ENCODE measurements around the gene ZNF483.
"Not testable (repeated sequence)": the region's sequence is repeated elsewhere in the genome, so short reads cannot be mapped to it uniquely, and the experiment has no call there.

ZNF483 gene

DNA sequence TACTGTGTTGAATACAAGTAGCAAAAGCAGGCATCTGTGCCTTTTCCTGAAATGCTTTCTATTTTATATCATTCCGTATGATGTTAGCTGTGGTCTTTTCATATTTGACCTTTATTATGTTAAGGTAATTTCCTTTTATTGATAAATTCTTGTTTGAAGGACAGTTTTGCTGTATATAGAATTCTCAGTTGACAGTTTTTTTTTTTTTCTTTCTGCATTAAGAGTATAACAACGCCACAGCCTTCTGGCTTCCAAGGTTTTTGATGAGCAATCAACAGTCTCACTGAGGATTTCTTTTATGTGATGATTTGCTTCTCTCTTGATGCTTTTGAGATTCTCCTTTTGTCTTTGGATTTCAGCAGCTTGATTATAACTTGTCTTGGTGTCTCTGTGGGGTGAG lies 23.6 kb downstream of the ZNF483 start:
- DNase-seq = no peak

DNA sequence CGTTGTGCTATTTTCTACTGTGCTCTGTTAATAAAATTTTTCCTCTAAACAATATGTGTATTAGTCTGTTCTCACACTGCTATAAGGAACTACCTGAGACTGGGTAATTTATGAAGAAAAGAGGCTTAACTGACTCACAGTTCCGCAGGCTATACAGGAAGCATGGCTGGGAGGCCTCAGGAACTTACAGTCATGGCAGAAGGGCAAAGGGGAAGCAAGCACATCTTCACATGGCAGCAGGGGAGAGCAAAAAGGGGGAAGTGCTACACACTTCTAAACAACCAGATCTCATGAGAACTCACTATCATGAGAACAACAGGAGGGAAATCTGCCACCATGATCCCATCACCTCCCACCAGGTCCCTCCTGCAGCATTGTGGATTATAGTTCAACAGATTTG lies 30.4 kb downstream of the ZNF483 start:
- not testable (repeated sequence) for DNase-seq

DNA sequence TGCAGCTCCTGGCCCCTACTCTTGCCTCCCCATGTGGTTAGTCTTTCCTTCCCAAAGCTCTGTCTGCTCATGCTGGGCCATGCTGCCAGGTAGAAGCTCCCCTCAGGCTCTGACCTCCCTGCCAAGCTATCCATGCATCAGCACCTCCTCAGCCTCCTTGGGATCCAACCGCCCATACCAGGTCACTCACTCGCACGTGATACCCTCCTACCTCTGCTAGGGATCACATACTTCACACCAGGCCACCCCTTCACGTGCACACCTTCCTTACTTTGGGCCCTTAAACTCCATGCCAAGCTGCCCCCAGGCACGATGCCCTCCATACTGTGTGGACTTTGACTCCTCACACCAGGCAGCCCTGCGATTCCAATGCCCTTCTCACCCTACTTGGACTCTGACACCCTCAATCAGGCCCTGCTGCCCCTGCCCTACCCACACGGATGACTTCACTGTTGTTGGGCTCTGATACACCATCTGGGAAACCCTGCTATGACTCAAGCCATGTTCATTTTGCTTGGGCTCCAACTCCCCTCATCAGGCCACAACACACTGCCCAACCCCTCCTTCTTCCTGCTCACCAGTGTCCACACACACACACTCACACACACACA lies 34.1 kb downstream of the ZNF483 start:
- DNase-seq = no peak

- DNase-seq = no peak
Observed at GRCh38 chr9:111561165-111561719, 36.3 kb downstream of the ZNF483 start.

DNA sequence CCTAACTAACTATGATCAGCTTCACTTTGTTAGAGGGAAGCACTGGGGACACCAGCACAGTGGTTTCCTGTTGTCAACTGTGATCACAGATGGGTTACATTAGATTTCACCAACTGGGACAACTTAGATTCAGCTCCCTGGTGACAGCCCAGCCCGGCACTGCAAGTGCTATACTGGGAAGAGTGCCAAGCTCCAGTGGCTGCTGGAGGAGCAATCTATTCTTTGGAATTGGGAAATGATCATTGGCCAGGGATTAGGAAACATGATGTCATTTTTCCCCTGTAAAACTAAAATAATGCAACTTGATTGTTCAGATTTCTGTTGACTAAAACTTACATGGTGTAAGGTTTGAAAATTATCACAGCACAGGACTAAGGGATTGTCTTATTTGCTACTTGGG lies 41.3 kb downstream of the ZNF483 start:
- DNase-seq = no peak

- DNase-seq = not testable (repeated sequence)
Observed at GRCh38 chr9:111568127-111568526, 43.1 kb downstream of the ZNF483 start.

DNA sequence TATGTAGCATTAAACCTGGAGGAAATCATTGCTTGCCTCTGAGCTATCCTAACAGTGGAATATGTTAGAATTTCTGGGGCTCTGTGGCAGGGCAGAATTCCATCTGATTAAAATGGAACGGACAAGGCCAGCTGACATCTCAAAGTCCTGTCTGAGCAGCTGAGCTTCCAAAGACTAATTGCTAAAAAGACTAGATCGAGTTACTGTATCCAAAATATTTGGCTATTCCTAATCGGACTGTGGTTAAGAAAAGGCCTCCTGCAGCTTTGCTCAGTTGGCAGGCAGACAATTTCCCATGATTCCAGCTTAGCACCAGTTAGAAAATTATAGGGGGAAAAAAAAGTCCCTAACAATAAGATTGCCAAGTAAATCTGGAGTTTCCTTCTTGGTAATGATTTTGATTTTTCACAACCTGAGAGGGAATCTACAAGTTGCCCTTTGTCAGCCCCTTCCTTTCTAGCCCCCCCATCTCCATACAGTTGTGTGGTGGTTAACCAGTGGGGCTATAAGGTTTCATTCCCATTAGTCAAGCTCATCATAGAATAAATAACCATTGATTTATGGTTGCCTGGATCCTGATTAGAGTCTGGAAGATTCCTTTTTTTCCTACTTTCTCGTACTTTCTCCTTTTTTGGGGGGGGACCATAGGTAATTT lies 48.1 kb downstream of the ZNF483 start:
- DNase-seq = no peak

- no peak for DNase-seq
Observed at GRCh38 chr9:111582888-111583287, 57.9 kb downstream of the ZNF483 start.

- no peak for DNase-seq
Observed at GRCh38 chr9:111586378-111586777, 61.4 kb downstream of the ZNF483 start.

- no peak for DNase-seq
Observed at GRCh38 chr9:111588846-111589245, 63.9 kb downstream of the ZNF483 start.

- DNase-seq = peak; percentile 68
Observed at GRCh38 chr9:111597852-111598732, 73.1 kb downstream of the ZNF483 start.

- DNase-seq = no peak
Observed at GRCh38 chr9:111598733-111599091, 73.7 kb downstream of the ZNF483 start.

DNA sequence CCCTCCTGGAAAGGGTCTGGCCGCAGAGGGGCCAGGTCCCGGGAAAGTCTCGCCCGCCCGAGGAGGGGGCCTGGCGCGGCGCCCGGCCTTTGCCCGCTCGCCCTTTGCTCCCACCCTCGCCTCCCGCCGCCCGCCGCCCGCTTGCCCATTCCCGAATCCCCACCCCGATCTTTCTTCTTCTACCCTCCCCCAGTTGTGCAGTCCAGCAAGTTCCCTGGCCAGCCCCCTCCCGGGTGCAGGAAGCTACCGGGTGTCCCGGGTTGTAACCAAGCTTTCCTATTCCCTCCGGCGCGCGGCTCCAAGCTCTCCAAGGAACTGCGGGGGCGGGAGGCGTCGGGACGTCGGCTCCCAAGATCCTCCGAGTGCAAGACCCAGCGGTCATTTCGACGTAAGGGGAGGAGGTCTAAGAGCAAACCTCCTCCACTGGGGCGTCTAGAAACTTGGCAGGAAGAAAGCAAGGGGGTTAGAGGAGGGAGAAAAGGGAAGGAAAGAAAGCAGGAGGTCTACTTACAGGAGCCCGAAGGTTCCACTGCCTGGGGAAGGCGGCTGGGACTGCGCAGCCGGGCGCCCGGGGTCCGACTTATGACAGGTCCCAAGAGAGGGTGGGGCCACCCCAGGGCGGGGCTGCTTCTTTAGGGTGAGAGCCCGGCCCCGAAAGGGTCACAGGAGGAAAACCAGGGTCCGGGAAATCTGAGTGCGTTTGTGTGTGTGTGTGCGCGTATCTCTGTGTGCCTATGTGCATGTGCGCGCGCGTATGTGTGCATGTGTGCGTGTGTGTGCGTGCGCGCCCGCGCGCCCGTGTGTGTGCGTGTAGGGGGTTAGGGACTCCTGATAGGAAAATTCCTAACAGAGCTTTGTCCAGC lies 74.3 kb downstream of the ZNF483 start, which contains the start of gene PTGR1:
PTGR1 (minus strand) TSS at position 556 of the 863 bp plus-strand sequence. CDS start 2,225 bp downstream, outside the sequence.
- DNase-seq = peak; percentile 48

GRCh38 chr9:111599955-111600343 lies 75.0 kb downstream of the ZNF483 start:
- DNase-seq = no peak

DNA sequence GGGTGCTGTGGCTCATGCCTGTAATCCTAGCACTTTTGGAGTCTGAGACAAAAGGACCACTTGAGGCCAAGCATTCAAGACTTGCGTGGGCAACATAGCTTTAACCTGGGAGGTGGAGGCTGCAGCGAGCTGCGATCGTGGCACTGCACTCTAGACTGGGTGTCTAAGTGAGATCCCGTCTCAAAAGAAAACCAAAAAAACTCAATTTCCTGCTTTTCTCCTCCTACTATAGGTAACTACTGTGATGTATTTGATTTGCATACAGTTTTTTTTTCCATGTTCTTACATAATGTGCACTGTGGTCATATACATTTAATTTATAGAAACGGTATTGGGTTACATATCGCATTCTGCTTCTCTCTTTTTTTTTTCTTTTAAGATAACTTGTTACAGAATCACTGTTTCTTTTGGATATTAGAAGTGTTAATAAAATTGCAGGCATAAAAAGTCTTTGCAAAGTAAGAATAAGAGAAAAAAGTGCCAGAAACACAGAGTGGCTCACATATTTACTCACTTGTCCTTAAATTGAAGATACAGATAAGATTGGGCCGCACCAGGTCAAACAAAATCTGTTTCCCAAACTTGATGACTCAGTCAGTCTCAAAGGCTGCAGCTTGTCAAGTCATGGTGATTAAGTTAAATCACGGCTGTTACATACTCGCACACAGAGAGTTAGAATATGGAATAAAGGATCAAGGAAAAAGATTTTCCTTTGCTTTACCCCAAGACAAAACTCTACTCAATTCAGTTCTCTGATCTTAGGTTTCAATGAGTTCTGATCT lies 76.4 kb downstream of the ZNF483 start:
- no peak for DNase-seq

DNA sequence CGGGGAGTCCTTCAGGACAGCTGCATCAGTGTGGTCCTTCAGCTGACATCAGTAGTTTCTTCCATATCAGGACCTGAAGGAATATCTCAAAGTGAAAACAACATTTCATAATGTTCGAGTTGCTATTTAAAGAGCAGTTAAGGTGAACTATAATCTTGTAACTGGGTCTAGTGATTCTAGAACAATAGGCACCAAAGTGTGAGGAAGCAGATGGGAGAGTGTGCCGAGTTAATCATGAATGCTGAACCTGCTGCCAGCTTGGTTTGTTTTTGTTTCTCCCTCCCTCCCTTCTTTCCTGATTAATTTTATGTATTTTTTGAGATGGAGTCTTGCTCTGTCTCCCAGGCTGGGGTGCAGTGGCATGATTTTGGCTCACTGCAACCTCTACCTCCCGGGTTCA lies 78.1 kb downstream of the ZNF483 start:
- DNase-seq = no peak

DNA sequence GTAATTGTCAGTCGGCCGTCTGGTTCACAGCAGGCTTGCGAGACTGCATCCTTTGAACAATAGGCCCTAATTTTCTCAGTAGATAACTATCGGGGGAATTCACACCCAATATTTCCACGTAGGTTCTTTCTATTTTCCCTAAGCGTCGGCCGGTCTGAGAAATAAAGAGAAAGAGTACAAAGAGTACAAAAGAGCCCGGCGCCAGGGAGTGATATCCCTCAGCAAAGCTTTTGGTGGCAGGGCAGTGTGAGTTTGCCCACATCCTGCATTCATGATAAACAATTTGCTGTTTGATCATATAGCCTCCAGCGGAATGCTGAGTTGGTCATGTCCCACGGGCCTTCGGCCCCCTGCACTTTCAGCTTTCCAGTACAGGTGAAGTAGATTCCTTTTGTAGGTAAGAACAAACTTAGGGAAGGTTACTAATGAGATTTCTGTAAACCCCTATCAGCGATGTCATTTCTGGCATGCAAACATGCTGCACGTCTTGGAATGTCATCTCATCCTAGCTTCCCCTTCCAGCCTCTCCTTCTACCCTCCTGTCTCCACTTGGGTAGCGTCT lies 79.2 kb downstream of the ZNF483 start:
- no peak for DNase-seq

- DNase-seq = no peak
Observed at GRCh38 chr9:111605041-111605559, 80.1 kb downstream of the ZNF483 start.

- DNase-seq = no peak
Observed at GRCh38 chr9:111610149-111610548, 85.2 kb downstream of the ZNF483 start.

GRCh38 chr9:111610845-111611244 lies 85.9 kb downstream of the ZNF483 start:
- no peak for DNase-seq

DNA sequence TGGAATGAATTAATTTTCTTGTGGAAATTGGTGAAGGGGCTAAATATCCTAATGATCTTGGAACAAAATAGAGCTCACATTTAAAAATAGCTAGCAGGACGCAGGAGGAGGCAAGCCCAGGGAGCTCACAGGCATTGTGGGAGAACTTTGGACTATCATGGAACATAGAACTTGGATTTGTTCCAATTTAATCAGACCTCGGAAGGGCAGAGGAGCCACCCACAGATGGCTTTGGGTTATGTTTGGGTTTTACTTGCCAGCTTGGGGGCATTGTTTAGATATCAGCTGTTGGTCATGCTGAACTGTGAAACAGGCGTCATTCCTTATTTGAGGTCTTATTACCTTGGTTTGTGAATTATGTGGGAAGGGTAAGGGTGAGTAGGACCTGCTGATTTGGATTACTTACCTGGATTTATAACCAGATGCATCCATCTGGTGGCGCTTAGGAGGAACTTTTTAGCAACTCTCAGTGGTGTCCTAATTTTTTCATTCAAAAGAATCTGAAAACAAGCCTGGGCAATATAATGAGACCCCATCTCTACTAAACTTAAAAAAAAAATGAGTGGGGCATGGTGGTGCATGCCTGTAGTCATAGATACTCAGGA lies 88.6 kb downstream of the ZNF483 start:
- DNase-seq = no peak
